Measurements from ENCODE around the gene MAD2L1.

Gene MAD2L1

DNA sequence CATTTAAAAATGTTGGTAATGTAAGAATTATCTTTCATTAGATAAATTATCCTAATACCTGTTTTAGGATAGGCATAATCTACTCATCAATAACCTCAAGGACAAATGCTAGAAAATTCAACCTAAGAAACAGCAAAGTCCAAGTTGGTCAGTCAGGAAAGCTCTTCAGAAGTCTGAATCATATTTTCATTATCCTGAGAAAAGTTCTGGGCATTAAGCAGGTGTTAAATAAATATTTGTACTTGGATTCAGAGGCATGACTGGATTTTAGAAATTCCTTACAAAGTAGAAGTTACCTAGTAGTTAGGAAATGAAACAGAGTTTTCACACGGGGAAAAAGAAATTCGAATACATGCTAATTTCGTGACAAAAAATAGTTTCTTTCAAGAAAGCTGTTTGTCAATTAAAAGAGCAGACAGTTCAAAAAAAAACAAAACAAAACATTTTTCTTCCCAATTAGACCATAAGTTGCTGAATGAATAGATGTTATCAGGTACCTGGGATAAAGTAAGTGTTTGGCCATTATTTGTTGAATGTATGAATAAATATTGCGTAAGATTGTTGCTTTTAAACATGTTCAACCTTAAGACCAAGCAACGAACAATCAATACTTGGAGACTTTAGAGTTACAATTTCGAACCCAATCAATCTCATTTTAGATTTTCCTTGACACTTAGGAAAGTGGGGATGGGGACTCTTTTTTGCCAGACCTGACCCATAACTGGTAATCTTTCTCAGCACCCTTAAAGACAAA is 48.5 kb downstream of the MAD2L1 start:
- no peak for TF ChIP-seq POLR2AphosphoS5 (IDR thresholded peaks at IDR 0.05; ENCODE audit: low read depth, low read length)
- TF ChIP-seq TAF1 (IDR thresholded peaks at IDR 0.05; ENCODE audit: borderline replicate concordance, low read depth, low read length) = no peak
- TF ChIP-seq POLR2A (IDR thresholded peaks at IDR 0.05; ENCODE audit: low read depth, low read length) = no peak

DNA sequence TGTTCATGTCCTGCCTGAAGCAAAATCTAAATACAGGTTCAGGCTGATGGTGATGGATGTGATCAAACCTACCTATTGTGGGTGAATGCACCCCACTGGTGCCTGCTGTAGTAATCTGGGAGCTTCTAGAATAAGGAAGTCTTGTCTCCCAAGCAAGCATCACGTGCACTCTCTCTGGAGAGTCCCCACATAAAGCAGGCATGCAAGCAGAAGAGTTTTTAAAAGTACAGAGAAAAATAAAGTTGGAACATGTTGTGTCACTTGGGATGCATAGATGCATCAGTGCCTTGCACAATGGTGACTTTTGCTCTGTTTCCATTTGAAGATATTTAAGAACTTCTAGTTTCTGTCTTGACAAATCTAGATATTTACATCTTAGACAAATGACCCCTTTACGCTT is 54.9 kb downstream of the MAD2L1 start:
- FAIRE-seq = no peak
- TF ChIP-seq POLR2AphosphoS5 (IDR thresholded peaks at IDR 0.05; ENCODE audit: low read depth, low read length) = no peak
- TF ChIP-seq TAF1 (IDR thresholded peaks at IDR 0.05; ENCODE audit: borderline replicate concordance, low read depth, low read length) = no peak
- TF ChIP-seq POLR2A (IDR thresholded peaks at IDR 0.05; ENCODE audit: low read depth, low read length) = no peak

More for the DNA sequence above, 48.5 kb downstream of the MAD2L1 start:
- FAIRE-seq (no peak), DNase-seq (ENCODE audit: insufficient read length) (no peak)

DNA sequence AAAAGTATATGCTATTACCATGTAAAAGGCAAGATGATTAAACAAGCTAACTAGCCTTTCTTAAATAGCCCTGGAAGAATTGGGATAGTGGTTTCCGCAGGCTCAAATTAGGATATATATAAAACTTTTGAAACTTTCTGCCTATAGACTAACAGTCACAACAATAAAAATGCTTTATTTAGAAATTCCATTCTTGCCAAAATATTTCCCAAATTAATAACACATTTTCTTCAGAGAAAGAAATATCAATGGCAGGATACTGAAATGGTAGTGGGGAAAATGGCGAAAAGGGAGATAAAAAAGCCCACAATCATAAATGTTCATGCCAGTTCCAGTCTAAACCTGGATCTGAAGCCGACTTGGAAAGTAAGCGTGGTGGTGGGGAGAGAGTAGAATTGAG is 56.0 kb downstream of the MAD2L1 start:
- FAIRE-seq = no peak
- no peak for TF ChIP-seq TAF1 (IDR thresholded peaks at IDR 0.05; ENCODE audit: borderline replicate concordance, low read depth, low read length)
- no peak for TF ChIP-seq POLR2A (IDR thresholded peaks at IDR 0.05; ENCODE audit: low read depth, low read length)
- no peak for TF ChIP-seq POLR2AphosphoS5 (IDR thresholded peaks at IDR 0.05; ENCODE audit: low read depth, low read length)
- DNase-seq (ENCODE audit: insufficient read length) = no peak

More for the DNA sequence above, 54.9 kb downstream of the MAD2L1 start:
- no peak for DNase-seq (ENCODE audit: insufficient read length)

DNA sequence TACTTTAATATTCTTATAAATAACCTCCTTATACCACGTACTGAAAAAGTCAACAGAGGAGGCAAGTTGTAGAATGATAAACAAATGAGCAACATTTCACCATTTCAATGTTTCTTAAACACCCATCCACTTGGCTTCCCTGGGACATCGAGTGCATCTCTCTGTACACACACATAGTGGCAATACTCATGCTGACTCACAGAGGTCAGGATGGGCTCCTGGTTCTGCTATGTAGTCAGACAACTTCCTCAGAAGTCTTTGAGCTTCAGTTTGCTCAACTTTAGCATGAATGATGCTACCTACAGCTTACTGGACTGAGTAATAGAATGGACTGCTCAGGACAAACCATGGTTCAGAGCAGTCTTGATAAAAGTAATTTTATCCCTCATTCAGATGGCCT is 56.9 kb downstream of the MAD2L1 start:
- FAIRE-seq = no peak
- TF ChIP-seq TAF1 (IDR thresholded peaks at IDR 0.05; ENCODE audit: borderline replicate concordance, low read depth, low read length) (no peak), POLR2A (IDR thresholded peaks at IDR 0.05; ENCODE audit: low read depth, low read length) (no peak), POLR2AphosphoS5 (IDR thresholded peaks at IDR 0.05; ENCODE audit: low read depth, low read length) (no peak)
- DNase-seq (ENCODE audit: insufficient read length) = no peak

DNA sequence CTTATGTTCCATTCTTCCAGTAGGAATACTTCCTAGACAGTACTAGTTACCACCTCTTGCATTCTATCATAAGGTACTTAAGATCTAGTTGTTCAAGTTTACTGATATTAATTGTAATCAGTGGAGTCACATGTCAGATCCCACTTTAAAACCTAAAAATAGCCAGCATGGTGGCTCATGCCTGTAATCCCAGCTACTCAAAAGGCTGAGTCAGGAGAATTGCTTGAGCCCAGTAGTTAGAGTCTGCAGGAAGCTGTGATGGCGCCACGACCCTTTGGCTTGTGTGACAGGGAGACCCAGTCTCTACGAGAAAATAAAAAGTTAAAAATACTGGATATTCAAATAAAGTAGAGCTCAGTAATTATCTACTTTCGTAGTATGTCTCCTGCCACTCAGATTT is 57.7 kb downstream of the MAD2L1 start:
- DNase-seq (ENCODE audit: insufficient read length) = no peak
- no peak for TF ChIP-seq POLR2AphosphoS5 (IDR thresholded peaks at IDR 0.05; ENCODE audit: low read depth, low read length)
- no peak for TF ChIP-seq POLR2A (IDR thresholded peaks at IDR 0.05; ENCODE audit: low read depth, low read length)
- no peak for TF ChIP-seq TAF1 (IDR thresholded peaks at IDR 0.05; ENCODE audit: borderline replicate concordance, low read depth, low read length)
- no peak for FAIRE-seq

DNA sequence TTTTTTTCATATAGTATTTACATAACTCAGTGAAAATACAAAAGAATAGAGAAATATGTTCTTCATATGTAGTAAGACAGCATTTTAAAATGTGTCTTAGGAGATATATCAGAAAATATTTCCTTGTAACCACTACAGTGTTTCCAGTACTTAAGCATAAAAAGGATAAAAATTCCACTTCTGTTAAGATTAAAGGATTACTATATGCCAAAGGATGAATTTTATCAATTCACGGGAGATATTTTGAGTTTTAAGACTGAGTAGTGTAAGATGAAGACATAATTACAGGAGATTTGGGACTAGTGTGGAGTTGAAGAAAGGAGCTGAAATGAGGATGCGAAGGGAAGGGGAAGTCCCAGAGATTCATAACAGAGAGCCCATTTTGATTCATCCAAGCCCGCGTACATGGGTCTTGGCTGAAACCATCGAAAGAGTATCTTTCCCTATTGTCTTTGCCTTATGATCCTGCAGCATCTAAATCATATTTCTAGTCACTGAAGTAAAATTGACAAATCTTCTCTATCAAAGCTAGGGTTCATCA is 58.7 kb downstream of the MAD2L1 start:
- DNase-seq (ENCODE audit: insufficient read length) (no peak), FAIRE-seq (no peak)
- TF ChIP-seq TAF1 (IDR thresholded peaks at IDR 0.05; ENCODE audit: borderline replicate concordance, low read depth, low read length) (no peak), POLR2A (IDR thresholded peaks at IDR 0.05; ENCODE audit: low read depth, low read length) (no peak), POLR2AphosphoS5 (IDR thresholded peaks at IDR 0.05; ENCODE audit: low read depth, low read length) (no peak)

DNA sequence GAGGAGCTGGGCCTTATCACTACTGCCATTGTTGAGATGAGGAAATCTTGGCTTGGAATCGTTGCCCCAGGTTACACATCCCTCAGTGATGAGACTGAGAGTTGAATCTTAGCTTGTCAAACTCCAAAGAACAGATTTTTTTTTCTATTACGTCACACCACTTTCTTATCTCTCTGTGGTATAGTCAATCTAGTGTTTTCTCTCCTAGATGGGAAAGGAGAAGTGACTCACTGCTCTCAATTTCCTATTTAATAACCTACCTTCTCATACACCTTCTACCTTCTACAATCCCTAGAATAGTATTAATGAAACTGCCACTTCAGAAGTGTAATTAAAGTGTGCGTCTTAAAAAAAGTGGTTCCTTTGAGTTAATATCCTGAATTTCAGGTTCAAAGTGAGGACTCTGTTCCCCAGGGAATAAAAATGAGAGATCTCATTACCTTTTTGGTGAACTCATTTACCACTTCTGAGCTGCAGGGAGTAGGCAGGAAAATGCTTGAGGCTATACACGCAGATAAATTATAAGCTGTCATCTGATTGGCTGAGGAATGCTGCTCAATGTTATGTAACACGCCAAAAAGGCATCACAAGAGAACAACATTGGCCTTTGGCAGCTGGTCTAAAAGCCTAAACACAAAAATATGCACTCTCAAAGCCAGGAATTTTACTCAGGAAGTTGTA is 59.3 kb downstream of the MAD2L1 start:
- FAIRE-seq = peak; percentile 27

More for the DNA sequence above, 59.3 kb downstream of the MAD2L1 start:
- DNase-seq (ENCODE audit: insufficient read length) = no peak
- TF ChIP-seq POLR2A (IDR thresholded peaks at IDR 0.05; ENCODE audit: low read depth, low read length) = no peak
- TF ChIP-seq TAF1 (IDR thresholded peaks at IDR 0.05; ENCODE audit: borderline replicate concordance, low read depth, low read length) = no peak
- TF ChIP-seq POLR2AphosphoS5 (IDR thresholded peaks at IDR 0.05; ENCODE audit: low read depth, low read length) = no peak
